ENCODE measurements around the gene CHRND. TPM values are rescaled to one million over a fixed set of nuclear protein-coding genes. Genes with fewer than 3 reads are reported as not detected.

The CHRND gene
- total RNA-seq, 2 experiments from 2014 or later: not detected

- H3K4me1 Mint-ChIP-seq (ENCODE audit: low read depth): peaks cover 5% of the 10 kb centered on the region
- H3K27ac Mint-ChIP-seq: no peak overlapping the region
- intact Hi-C loops (cut with micrococcal nuclease): no loop called here
- ATAC-seq (no peak), DNase-seq (no peak)
- H3K9me3 Mint-ChIP-seq: no peaks in the 10 kb centered on the region
- CTCF ChIA-PET: no interaction called here
- H3K4me3 Mint-ChIP-seq: no peak overlapping the region
- no peak for TF ChIP-seq CTCF (IDR thresholded peaks at IDR 0.05)
- peaks cover 31% of the 10 kb centered on the region for H3K36me3 Mint-ChIP-seq (ENCODE audit: low read depth)
- no peaks in the 10 kb centered on the region for H3K27me3 Mint-ChIP-seq
- POLR2A ChIA-PET: no interaction called here
Measured at GRCh38 chr2:232573042-232573441, 47.1 kb downstream of the CHRND start.

- CTCF ChIA-PET: no interaction called here
- peaks cover 24% of the 10 kb centered on the region for H3K36me3 Mint-ChIP-seq (ENCODE audit: low read depth)
- H3K27me3 Mint-ChIP-seq: no peaks in the 10 kb centered on the region
- H3K4me3 Mint-ChIP-seq: no peak overlapping the region
- POLR2A ChIA-PET: no interaction called here
- H3K27ac Mint-ChIP-seq: no peak overlapping the region
- no peak for TF ChIP-seq CTCF (IDR thresholded peaks at IDR 0.05)
- DNase-seq: no peak
- peaks cover 5% of the 10 kb centered on the region for H3K4me1 Mint-ChIP-seq (ENCODE audit: low read depth)
- no peaks in the 10 kb centered on the region for H3K9me3 Mint-ChIP-seq
- no peak for ATAC-seq
- intact Hi-C loops (cut with micrococcal nuclease): no loop called here
Measured at GRCh38 chr2:232573771-232574435, 47.9 kb downstream of the CHRND start.

- no peak for TF ChIP-seq CTCF (IDR thresholded peaks at IDR 0.05)
- H3K9me3 Mint-ChIP-seq: no peaks in the 10 kb centered on the region
- ATAC-seq (no peak), DNase-seq (no peak)
- POLR2A ChIA-PET: no interaction called here
- peaks cover 17% of the 10 kb centered on the region for H3K36me3 Mint-ChIP-seq (ENCODE audit: low read depth)
- no peak overlapping the region for H3K27ac Mint-ChIP-seq
- H3K4me1 Mint-ChIP-seq (ENCODE audit: low read depth): peaks cover 5% of the 10 kb centered on the region
- H3K27me3 Mint-ChIP-seq: no peaks in the 10 kb centered on the region
- CTCF ChIA-PET: no interaction called here
- H3K4me3 Mint-ChIP-seq: no peak overlapping the region
- intact Hi-C loops (cut with micrococcal nuclease): no loop called here
Measured at GRCh38 chr2:232574674-232575403, 48.9 kb downstream of the CHRND start.

GRCh38 chr2:232575404-232575746, 49.4 kb downstream of the CHRND start:
- Mint-ChIP-seq H3K9me3 (no peaks in the 10 kb centered on the region), H3K27me3 (no peaks in the 10 kb centered on the region), H3K27ac (no peak overlapping the region), H3K4me1 (ENCODE audit: low read depth) (peaks cover 10% of the 10 kb centered on the region), H3K4me3 (no peak overlapping the region), H3K36me3 (ENCODE audit: low read depth) (peaks cover 19% of the 10 kb centered on the region)
- TF ChIP-seq CTCF (IDR thresholded peaks at IDR 0.05): no peak
- POLR2A ChIA-PET: no interaction called here
- intact Hi-C loops (cut with micrococcal nuclease): no loop called here
- CTCF ChIA-PET: no interaction called here
- DNase-seq: no peak
- no peak for ATAC-seq

- H3K9me3 Mint-ChIP-seq: no peaks in the 10 kb centered on the region
- peaks cover 21% of the 10 kb centered on the region for H3K36me3 Mint-ChIP-seq (ENCODE audit: low read depth)
- no peak for ATAC-seq
- no peak for DNase-seq
- ChIA-PET CTCF (no interaction called here), POLR2A (no interaction called here)
- TF ChIP-seq CTCF (IDR thresholded peaks at IDR 0.05): no peak
- no peak overlapping the region for H3K4me3 Mint-ChIP-seq
- no peaks in the 10 kb centered on the region for H3K27me3 Mint-ChIP-seq
- intact Hi-C loops (cut with micrococcal nuclease): no loop called here
- H3K27ac Mint-ChIP-seq: no peak overlapping the region
- H3K4me1 Mint-ChIP-seq (ENCODE audit: low read depth): peaks cover 11% of the 10 kb centered on the region
Measured at GRCh38 chr2:232576995-232577394, 51.0 kb downstream of the CHRND start.
